Measurements from ENCODE around the gene ABCA7.

ABCA7 gene

GRCh38 chr19:1067341-1067957, 27.5 kb downstream of the ABCA7 start:
- DNase-seq (ENCODE audit: low read depth) = no peak
- peak overlapping the region; percentile 36 for H3K4me3 ChIP-seq (ENCODE audit: low read depth, low read length)

- DNase-seq (ENCODE audit: low read depth) = no peak
- no peak overlapping the region for H3K4me3 ChIP-seq (ENCODE audit: low read depth, low read length)
Measured at GRCh38 chr19:1068009-1069001, 28.4 kb downstream of the ABCA7 start.

- DNase-seq (ENCODE audit: low read depth) = no peak
- H3K4me3 ChIP-seq (ENCODE audit: low read depth, low read length) = no peak overlapping the region
Measured at GRCh38 chr19:1069009-1069779, 29.3 kb downstream of the ABCA7 start.

GRCh38 chr19:1070576-1070930, 30.6 kb downstream of the ABCA7 start:
- no peak overlapping the region for H3K4me3 ChIP-seq (ENCODE audit: low read depth, low read length)
- no peak for DNase-seq (ENCODE audit: low read depth)

- no peak for DNase-seq (ENCODE audit: low read depth)
- no peak overlapping the region for H3K4me3 ChIP-seq (ENCODE audit: low read depth, low read length)
Measured at GRCh38 chr19:1070931-1071791, 31.3 kb downstream of the ABCA7 start.

GRCh38 chr19:1072371-1073015, 32.6 kb downstream of the ABCA7 start:
- no peak overlapping the region for H3K4me3 ChIP-seq (ENCODE audit: low read depth, low read length)
- no peak for DNase-seq (ENCODE audit: low read depth)

GRCh38 chr19:1073063-1073955, 33.4 kb downstream of the ABCA7 start:
- no peak overlapping the region for H3K4me3 ChIP-seq (ENCODE audit: low read depth, low read length)
- DNase-seq (ENCODE audit: low read depth) = no peak

GRCh38 chr19:1073956-1074517, 34.1 kb downstream of the ABCA7 start:
- H3K4me3 ChIP-seq (ENCODE audit: low read depth, low read length) = no peak overlapping the region
- no peak for DNase-seq (ENCODE audit: low read depth)

GRCh38 chr19:1074544-1075283, 34.8 kb downstream of the ABCA7 start:
- DNase-seq (ENCODE audit: low read depth) = no peak
- no peak overlapping the region for H3K4me3 ChIP-seq (ENCODE audit: low read depth, low read length)

- no peak overlapping the region for H3K4me3 ChIP-seq (ENCODE audit: low read depth, low read length)
- DNase-seq (ENCODE audit: low read depth) = no peak
Measured at GRCh38 chr19:1076046-1076386, 36.1 kb downstream of the ABCA7 start.

- no peak overlapping the region for H3K4me3 ChIP-seq (ENCODE audit: low read depth, low read length)
- no peak for DNase-seq (ENCODE audit: low read depth)
Measured at GRCh38 chr19:1076951-1077350, 37.0 kb downstream of the ABCA7 start.

GRCh38 chr19:1079566-1080111, 39.7 kb downstream of the ABCA7 start:
- DNase-seq (ENCODE audit: low read depth) = no peak
- no peak overlapping the region for H3K4me3 ChIP-seq (ENCODE audit: low read depth, low read length)

GRCh38 chr19:1080360-1081161, 40.7 kb downstream of the ABCA7 start:
- H3K4me3 ChIP-seq (ENCODE audit: low read depth, low read length) = no peak overlapping the region
- no peak for DNase-seq (ENCODE audit: low read depth)

- DNase-seq (ENCODE audit: low read depth) = no peak
- no peak overlapping the region for H3K4me3 ChIP-seq (ENCODE audit: low read depth, low read length)
Measured at GRCh38 chr19:1081301-1082164, 41.6 kb downstream of the ABCA7 start.

All from skeletal muscle cell (primary cell).